ENCODE results near the gene CMTM8.

Gene CMTM8

GRCh38 chr3:32261545-32261944, 23.1 kb downstream of the CMTM8 start:
- Histone ChIP-seq H2AFZ (ENCODE audit: low read depth) (no peak overlapping the region), H3K27me3 (ENCODE audit: insufficient read depth, low read depth) (no peaks in the 10 kb centered on the region), H4K20me1 (ENCODE audit: insufficient read depth) (no peaks in the 10 kb centered on the region), H3K9ac (no peak overlapping the region), H3K4me2 (no peak overlapping the region), H3K4me1 (ENCODE audit: low read depth, poor library complexity, severe bottlenecking) (no peaks in the 10 kb centered on the region), H3K36me3 (ENCODE audit: insufficient read depth) (no peaks in the 10 kb centered on the region), H3K27ac (no peak overlapping the region), H3K79me2 (ENCODE audit: insufficient read depth, low read depth) (no peaks in the 10 kb centered on the region), H3K4me3 (IDR thresholded peaks at IDR 0.05; ENCODE audit: insufficient read depth, low read depth, low read length) (no peak overlapping the region)
- no peak for TF ChIP-seq CTCF (conservative IDR thresholded peaks at IDR 0.05; ENCODE audit: low read depth, low read length)

- no peaks in the 10 kb centered on the region for H3K79me2 ChIP-seq (ENCODE audit: insufficient read depth, low read depth)
- no peak overlapping the region for H3K9ac ChIP-seq
- H3K27me3 ChIP-seq (ENCODE audit: insufficient read depth, low read depth): no peaks in the 10 kb centered on the region
- no peaks in the 10 kb centered on the region for H4K20me1 ChIP-seq (ENCODE audit: insufficient read depth)
- no peak overlapping the region for H2AFZ ChIP-seq (ENCODE audit: low read depth)
- no peak for TF ChIP-seq CTCF (conservative IDR thresholded peaks at IDR 0.05; ENCODE audit: low read depth, low read length)
- H3K4me3 ChIP-seq (IDR thresholded peaks at IDR 0.05; ENCODE audit: insufficient read depth, low read depth, low read length): no peak overlapping the region
- H3K27ac ChIP-seq: no peak overlapping the region
- no peaks in the 10 kb centered on the region for H3K4me1 ChIP-seq (ENCODE audit: low read depth, poor library complexity, severe bottlenecking)
- no peak overlapping the region for H3K4me2 ChIP-seq
- no peaks in the 10 kb centered on the region for H3K36me3 ChIP-seq (ENCODE audit: insufficient read depth)
These were observed 23.7 kb downstream of the CMTM8 start for GRCh38 chr3:32262201-32262600.

GRCh38 chr3:32274306-32274705, 35.8 kb downstream of the CMTM8 start:
- Histone ChIP-seq H3K4me1 (ENCODE audit: low read depth, poor library complexity, severe bottlenecking) (no peaks in the 10 kb centered on the region), H3K36me3 (ENCODE audit: insufficient read depth) (no peaks in the 10 kb centered on the region), H3K27me3 (ENCODE audit: insufficient read depth, low read depth) (no peaks in the 10 kb centered on the region), H3K79me2 (ENCODE audit: insufficient read depth, low read depth) (no peaks in the 10 kb centered on the region), H3K4me2 (no peak overlapping the region), H3K4me3 (IDR thresholded peaks at IDR 0.05; ENCODE audit: insufficient read depth, low read depth, low read length) (no peak overlapping the region), H3K27ac (no peak overlapping the region), H3K9ac (no peak overlapping the region), H4K20me1 (ENCODE audit: insufficient read depth) (no peaks in the 10 kb centered on the region), H2AFZ (ENCODE audit: low read depth) (no peak overlapping the region)
- TF ChIP-seq CTCF (conservative IDR thresholded peaks at IDR 0.05; ENCODE audit: low read depth, low read length): no peak

GRCh38 chr3:32275506-32275905, 37.0 kb downstream of the CMTM8 start:
- Histone ChIP-seq H3K9ac (no peak overlapping the region), H3K27me3 (ENCODE audit: insufficient read depth, low read depth) (no peaks in the 10 kb centered on the region), H3K4me1 (ENCODE audit: low read depth, poor library complexity, severe bottlenecking) (no peaks in the 10 kb centered on the region), H3K4me3 (IDR thresholded peaks at IDR 0.05; ENCODE audit: insufficient read depth, low read depth, low read length) (no peak overlapping the region), H4K20me1 (ENCODE audit: insufficient read depth) (no peaks in the 10 kb centered on the region), H3K79me2 (ENCODE audit: insufficient read depth, low read depth) (no peaks in the 10 kb centered on the region), H3K4me2 (no peak overlapping the region), H2AFZ (ENCODE audit: low read depth) (no peak overlapping the region), H3K27ac (no peak overlapping the region), H3K36me3 (ENCODE audit: insufficient read depth) (no peaks in the 10 kb centered on the region)
- TF ChIP-seq CTCF (conservative IDR thresholded peaks at IDR 0.05; ENCODE audit: low read depth, low read length): no peak

Data from KMS-11 (cell line).